Right lobe of liver (tissue), 4 donors: ENCODE measurements around the gene TACR3.

ENCODE experiments used
- POLR2A ChIP-seq: fragments of 450-650 bp; IDR thresholded peaks from one replicate; pipeline ENCODE4 v1.6.1; 2017; ENCODE audit warnings: antibody characterized with exemption, mild to moderate bottlenecking
- TF ChIP-seq, protein P1 (sequence below), 4 donors: fragments of 200-600 bp in 3 of 4; fragments of 450-650 bp in 1 of 4; IDR thresholded peaks; one replicate each; pipeline versions ENCODE4 v1.5.1 to v1.8.0; 2016 to 2022; ENCODE audit warnings: antibody characterized with exemption in 4 of 4, mild to moderate bottlenecking in 2 of 4
- donor health status: DM: no; HTN: no; CAD: no.
- donor health status: DM: no; HTN: no; CAD: no.
- donor health status: DM: no; HTN: yes; CAD: no.

DNA sequence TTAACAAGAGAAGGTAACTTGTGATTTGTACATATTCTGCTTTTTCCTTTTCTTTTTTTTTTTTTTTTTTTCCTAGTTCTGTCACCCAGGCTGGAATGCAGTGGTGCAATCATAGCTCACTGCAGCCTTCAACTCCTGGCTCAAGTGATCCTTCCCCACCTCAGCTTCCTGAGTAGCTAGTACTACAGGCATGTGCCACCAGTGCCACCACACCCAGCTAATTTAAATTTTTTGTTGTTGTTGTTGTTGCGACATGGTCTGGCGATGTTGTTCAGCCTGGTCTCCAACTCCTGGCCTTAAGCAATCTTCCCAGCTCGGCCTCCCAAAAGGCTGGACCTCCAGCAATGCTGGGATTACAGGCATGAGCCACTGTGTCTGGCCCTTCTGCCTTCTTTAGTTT, 1.5 kb upstream of the TACR3 start:
- TF ChIP-seq, protein P1, sequence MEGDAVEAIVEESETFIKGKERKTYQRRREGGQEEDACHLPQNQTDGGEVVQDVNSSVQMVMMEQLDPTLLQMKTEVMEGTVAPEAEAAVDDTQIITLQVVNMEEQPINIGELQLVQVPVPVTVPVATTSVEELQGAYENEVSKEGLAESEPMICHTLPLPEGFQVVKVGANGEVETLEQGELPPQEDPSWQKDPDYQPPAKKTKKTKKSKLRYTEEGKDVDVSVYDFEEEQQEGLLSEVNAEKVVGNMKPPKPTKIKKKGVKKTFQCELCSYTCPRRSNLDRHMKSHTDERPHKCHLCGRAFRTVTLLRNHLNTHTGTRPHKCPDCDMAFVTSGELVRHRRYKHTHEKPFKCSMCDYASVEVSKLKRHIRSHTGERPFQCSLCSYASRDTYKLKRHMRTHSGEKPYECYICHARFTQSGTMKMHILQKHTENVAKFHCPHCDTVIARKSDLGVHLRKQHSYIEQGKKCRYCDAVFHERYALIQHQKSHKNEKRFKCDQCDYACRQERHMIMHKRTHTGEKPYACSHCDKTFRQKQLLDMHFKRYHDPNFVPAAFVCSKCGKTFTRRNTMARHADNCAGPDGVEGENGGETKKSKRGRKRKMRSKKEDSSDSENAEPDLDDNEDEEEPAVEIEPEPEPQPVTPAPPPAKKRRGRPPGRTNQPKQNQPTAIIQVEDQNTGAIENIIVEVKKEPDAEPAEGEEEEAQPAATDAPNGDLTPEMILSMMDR (IDR thresholded peaks at IDR 0.05) = no peak
- TF ChIP-seq POLR2A = no peak
